Mesenchymal stem cell (in vitro differentiated cells and primary cell): ENCODE data around the gene C1QTNF5.
A peak's percentile ranks its signal among the peaks of the same experiment; 100 is the strongest.

ENCODE experiments used
- DNase-seq: peaks from one replicate; pipeline ENCODE4 v3.0.0-alpha.2; 2013
- H2AFZ ChIP-seq: one replicate; pipeline ENCODE4 v1.6.1; 2013; ENCODE audit warnings: low read depth, mild to moderate bottlenecking, control low read depth, inconsistent platforms, low read length, moderate library complexity
- H2AK5ac ChIP-seq: 2 replicates; pipeline ENCODE4 v1.6.1; 2013; ENCODE audit warnings: low read length, moderate library complexity, mild to moderate bottlenecking, inconsistent platforms; ENCODE audit not compliant: severe bottlenecking
- H2BK120ac ChIP-seq: one replicate; pipeline ENCODE4 v1.6.1; 2013; ENCODE audit warnings: low read depth, mild to moderate bottlenecking, inconsistent platforms, low read length, moderate library complexity
- H2BK12ac ChIP-seq, 2 experiments: one replicate each; pipeline ENCODE4 v1.6.1; 2013; ENCODE audit warnings: inconsistent platforms in 2 of 2, low read length in 2 of 2, mild to moderate bottlenecking in 2 of 2, moderate library complexity in 2 of 2, control low read depth in 1 of 2
- H2BK15ac ChIP-seq: one replicate; pipeline ENCODE4 v1.6.1; 2013; ENCODE audit warnings: mild to moderate bottlenecking, low read depth, inconsistent platforms; ENCODE audit not compliant: poor library complexity, severe bottlenecking
- H2BK5ac ChIP-seq: 2 replicates; pipeline ENCODE4 v1.6.1; 2013; ENCODE audit warnings: low read depth, mild to moderate bottlenecking, low read length, control low read depth, inconsistent platforms; ENCODE audit not compliant: poor library complexity, severe bottlenecking
- H3K14ac ChIP-seq, 2 experiments: one replicate each; pipeline ENCODE4 v1.6.1; 2013; ENCODE audit warnings: inconsistent platforms in 2 of 2, low read length in 2 of 2, control low read depth in 1 of 2, mild to moderate bottlenecking in 1 of 2, moderate library complexity in 1 of 2
- H3K18ac ChIP-seq, 2 experiments: one replicate each; pipeline ENCODE4 v1.6.1; 2013; ENCODE audit warnings: inconsistent platforms in 2 of 2, low read length in 2 of 2, control low read depth in 1 of 2, low read depth in 1 of 2, mild to moderate bottlenecking in 1 of 2
- H3K23ac ChIP-seq, 2 experiments: one replicate each; pipeline ENCODE4 v1.6.1; 2013; ENCODE audit warnings: inconsistent platforms in 2 of 2, low read length in 2 of 2, mild to moderate bottlenecking in 2 of 2, moderate library complexity in 2 of 2, control low read depth in 1 of 2
- H3K27ac ChIP-seq: 2 replicates; pipeline ENCODE4 v1.5.1; 2013; ENCODE audit warnings: mild to moderate bottlenecking, moderate library complexity, low read length, control low read depth, inconsistent platforms; ENCODE audit not compliant: poor library complexity, severe bottlenecking
- H3K27me3 ChIP-seq, 2 experiments: 2 replicates each; pipeline versions ENCODE4 v1.6.1 to v1.7.0; 2013; ENCODE audit warnings: low read length in 2 of 2, mild to moderate bottlenecking in 2 of 2, moderate library complexity in 2 of 2, control low read depth in 1 of 2, inconsistent platforms in 1 of 2; ENCODE audit not compliant: control insufficient read depth in 1 of 2, insufficient read depth in 1 of 2
- H3K36me3 ChIP-seq, 2 experiments: 2 replicates each; pipeline versions ENCODE4 v1.6.1 to v1.7.0; 2013; ENCODE audit warnings: low read length in 2 of 2, control low read depth in 1 of 2, inconsistent platforms in 1 of 2, low read depth in 1 of 2, mild to moderate bottlenecking in 1 of 2; ENCODE audit not compliant: insufficient read depth in 2 of 2, control insufficient read depth in 1 of 2
- H3K4ac ChIP-seq, 2 experiments: one replicate each; pipeline ENCODE4 v1.6.1; 2013; ENCODE audit warnings: inconsistent platforms in 2 of 2, low read length in 2 of 2, mild to moderate bottlenecking in 2 of 2, moderate library complexity in 2 of 2, control low read depth in 1 of 2, low read depth in 1 of 2
- H3K4me1 ChIP-seq: 2 replicates; pipeline ENCODE4 v1.6.1; 2013; ENCODE audit warnings: low read depth, low read length, control low read depth; ENCODE audit not compliant: control insufficient read depth, insufficient read depth
- H3K4me2 ChIP-seq: 2 replicates; pipeline ENCODE4 v1.6.1; 2013; ENCODE audit warnings: low read length, mild to moderate bottlenecking, inconsistent platforms; ENCODE audit not compliant: poor library complexity, severe bottlenecking
- H3K4me3 ChIP-seq, 2 experiments: 2 replicates each; pipeline versions ENCODE4 v1.5.1 to v1.7.0; 2013; ENCODE audit warnings: low read length in 2 of 2, mild to moderate bottlenecking in 2 of 2, control low read depth in 1 of 2, low read depth in 1 of 2; ENCODE audit not compliant: insufficient read depth in 1 of 2
- H3K79me1 ChIP-seq: replicated peaks from 2 replicates; pipeline ENCODE4 v1.6.1; 2013; ENCODE audit warnings: mild to moderate bottlenecking, control low read depth, low read length, inconsistent platforms; ENCODE audit not compliant: poor library complexity, severe bottlenecking
- H3K9ac ChIP-seq: 2 replicates; pipeline ENCODE4 v1.7.0; 2013; ENCODE audit warnings: mild to moderate bottlenecking, low read length, moderate library complexity
- H3K9me3 ChIP-seq: 2 replicates; pipeline ENCODE4 v1.7.0; 2013; ENCODE audit warnings: mild to moderate bottlenecking, low read length; ENCODE audit not compliant: control insufficient read depth
- H4K8ac ChIP-seq: one replicate; pipeline ENCODE4 v1.6.1; 2013; ENCODE audit warnings: inconsistent platforms, mild to moderate bottlenecking, low read length, moderate library complexity
- H4K91ac ChIP-seq: one replicate; pipeline ENCODE4 v1.6.1; 2013; ENCODE audit warnings: mild to moderate bottlenecking, low read length, inconsistent platforms
- WGBS: methylation state at CpG from one replicate; pipeline ENCODE4 v1.1.7; 2013; ENCODE audit warnings: mixed read lengths; 5-methylcytosine and 5-hydroxymethylcytosine counted together

C1QTNF5 gene

DNA sequence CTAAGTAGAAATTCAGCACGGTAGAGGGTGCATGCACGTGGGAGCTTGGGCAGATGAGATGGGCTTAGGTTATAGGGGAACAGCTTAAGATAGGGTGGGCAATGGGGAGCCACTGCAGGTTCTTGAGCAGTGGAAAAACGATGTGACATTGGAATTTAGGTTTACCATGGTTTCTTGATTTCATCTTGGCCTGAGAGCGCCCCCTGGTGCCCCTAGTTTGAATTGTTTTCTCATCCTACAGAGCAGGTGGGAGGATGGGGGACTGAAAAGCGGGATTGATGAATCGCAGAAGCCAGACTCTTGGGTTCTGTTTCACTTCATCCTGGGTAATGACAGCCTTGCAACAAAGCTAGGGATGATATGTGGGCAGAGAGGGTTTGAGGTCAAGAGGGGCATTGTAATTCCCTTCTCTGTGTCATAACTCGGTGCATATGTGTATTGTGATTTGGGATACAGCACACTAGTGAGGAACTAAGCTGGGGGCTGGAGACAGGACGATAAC lies 17.1 kb downstream of the C1QTNF5 start:
- H3K27me3 ChIP-seq, result peaks cover 0 to 7% of the 10 kb centered on the region in 2 experiments
- no peak overlapping the region for H4K8ac ChIP-seq
- H3K79me1 ChIP-seq, result no peaks in the 10 kb centered on the region
- no peak overlapping the region for H2BK15ac ChIP-seq
- no peak overlapping the region for H3K4me2 ChIP-seq
- no peak overlapping the region for H2AFZ ChIP-seq
- DNase-seq, result peak; percentile 80
- H3K9me3 ChIP-seq, result no peaks in the 10 kb centered on the region
- peaks cover 25% of the 10 kb centered on the region for H3K4me1 ChIP-seq
- H3K4me3 ChIP-seq, result no peak overlapping the region
- no peak overlapping the region for H3K27ac ChIP-seq
- H3K23ac ChIP-seq, result no peak overlapping the region
- no peaks in the 10 kb centered on the region for H3K36me3 ChIP-seq
- peak overlapping the region in 1 of 2 experiments; percentile 50 for H3K18ac ChIP-seq
- H3K4ac ChIP-seq, result no peak overlapping the region
- no peak overlapping the region for H4K91ac ChIP-seq
- WGBS, result 10% methylated on average over 8 of the region's 8 CpGs
- no peak overlapping the region for H2BK5ac ChIP-seq
- H2BK120ac ChIP-seq, result no peak overlapping the region
- no peak overlapping the region for H3K9ac ChIP-seq
- no peak overlapping the region for H2BK12ac ChIP-seq
- H2AK5ac ChIP-seq, result no peak overlapping the region
- H3K14ac ChIP-seq, result no peak overlapping the region

DNA sequence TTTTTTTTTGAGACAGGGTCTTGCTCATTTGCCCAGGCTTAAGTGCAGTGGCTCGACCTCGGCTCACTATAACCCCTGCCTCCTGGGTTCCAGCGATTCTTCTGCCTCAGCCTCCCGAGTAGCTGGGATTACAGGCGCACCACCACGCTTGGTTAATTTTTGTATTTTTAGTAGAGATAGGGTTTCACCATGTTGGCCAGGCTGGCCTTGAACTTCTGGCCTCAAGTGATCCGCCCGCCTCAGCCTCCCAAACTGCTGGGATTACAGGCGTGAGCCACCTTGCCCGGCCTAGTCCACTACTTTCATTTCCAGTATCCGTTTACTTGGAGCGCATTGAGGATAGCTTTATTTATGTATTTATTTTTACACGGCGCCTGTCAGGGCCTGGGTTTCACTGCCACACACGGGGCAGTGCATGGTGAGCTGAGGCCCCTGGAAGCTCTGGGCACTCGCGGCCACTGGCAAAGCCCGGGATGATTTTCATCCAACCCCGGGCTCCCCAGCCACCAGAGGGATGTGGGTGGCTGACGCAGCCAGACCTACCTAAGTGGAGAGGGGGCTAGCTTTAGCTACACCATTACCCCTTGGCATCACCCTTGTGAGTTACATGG lies 17.7 kb downstream of the C1QTNF5 start:
- H3K4me2 ChIP-seq, result no peak overlapping the region
- peaks cover 30% of the 10 kb centered on the region for H3K4me1 ChIP-seq
- H3K23ac ChIP-seq, result no peak overlapping the region
- DNase-seq, result no peak
- no peak overlapping the region for H3K4me3 ChIP-seq
- H3K14ac ChIP-seq, result no peak overlapping the region
- 91% methylated on average over 20 of the region's 20 CpGs for WGBS
- no peak overlapping the region for H3K9ac ChIP-seq
- no peak overlapping the region for H2BK5ac ChIP-seq
- H3K4ac ChIP-seq, result no peak overlapping the region
- H2BK12ac ChIP-seq, result no peak overlapping the region
- H3K79me1 ChIP-seq, result no peaks in the 10 kb centered on the region
- no peak overlapping the region for H3K27ac ChIP-seq
- H2BK120ac ChIP-seq, result no peak overlapping the region
- no peak overlapping the region for H4K8ac ChIP-seq
- no peak overlapping the region for H2AK5ac ChIP-seq
- no peak overlapping the region for H2AFZ ChIP-seq
- no peak overlapping the region for H2BK15ac ChIP-seq
- no peaks in the 10 kb centered on the region for H3K36me3 ChIP-seq
- H3K27me3 ChIP-seq, result peaks cover 0 to 9% of the 10 kb centered on the region in 2 experiments
- H3K18ac ChIP-seq, result peak overlapping the region in 1 of 2 experiments; percentile 50
- H3K9me3 ChIP-seq, result no peaks in the 10 kb centered on the region
- no peak overlapping the region for H4K91ac ChIP-seq

DNA sequence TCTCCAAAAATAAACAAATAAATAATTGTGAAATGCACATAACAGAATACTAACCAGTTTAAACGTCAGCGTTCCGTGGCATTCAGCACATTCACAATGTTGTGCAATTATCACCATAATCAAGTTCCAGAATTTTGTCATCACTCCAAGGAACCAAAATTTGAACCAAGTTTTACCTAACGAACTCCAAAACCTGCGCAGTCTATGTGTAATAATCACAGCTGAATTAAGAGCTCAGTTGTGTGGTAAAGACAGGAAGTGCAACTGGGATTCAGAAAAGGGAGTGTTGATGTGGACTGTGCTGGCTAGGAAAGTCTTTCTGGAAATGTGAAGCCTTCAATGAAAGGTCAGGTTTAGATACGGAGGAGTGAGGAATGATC lies 18.3 kb downstream of the C1QTNF5 start:
- Histone ChIP-seq H2BK12ac (no peak overlapping the region), H3K36me3 (no peaks in the 10 kb centered on the region), H3K79me1 (no peaks in the 10 kb centered on the region), H3K4me2 (no peak overlapping the region), H3K23ac (no peak overlapping the region), H2BK120ac (no peak overlapping the region), H3K4me1 (peaks cover 35% of the 10 kb centered on the region), H3K27me3 (peaks cover 0 to 14% of the 10 kb centered on the region in 2 experiments), H3K4ac (no peak overlapping the region), H2BK15ac (no peak overlapping the region), H3K9me3 (no peaks in the 10 kb centered on the region), H2AK5ac (no peak overlapping the region), H3K27ac (no peak overlapping the region), H4K91ac (no peak overlapping the region), H3K14ac (no peak overlapping the region), H3K4me3 (no peak overlapping the region), H3K18ac (no peak overlapping the region), H3K9ac (no peak overlapping the region), H4K8ac (no peak overlapping the region), H2BK5ac (no peak overlapping the region), H2AFZ (no peak overlapping the region)
- WGBS, result 87% methylated on average over 6 of the region's 6 CpGs
- DNase-seq, result peak; percentile 24

DNA sequence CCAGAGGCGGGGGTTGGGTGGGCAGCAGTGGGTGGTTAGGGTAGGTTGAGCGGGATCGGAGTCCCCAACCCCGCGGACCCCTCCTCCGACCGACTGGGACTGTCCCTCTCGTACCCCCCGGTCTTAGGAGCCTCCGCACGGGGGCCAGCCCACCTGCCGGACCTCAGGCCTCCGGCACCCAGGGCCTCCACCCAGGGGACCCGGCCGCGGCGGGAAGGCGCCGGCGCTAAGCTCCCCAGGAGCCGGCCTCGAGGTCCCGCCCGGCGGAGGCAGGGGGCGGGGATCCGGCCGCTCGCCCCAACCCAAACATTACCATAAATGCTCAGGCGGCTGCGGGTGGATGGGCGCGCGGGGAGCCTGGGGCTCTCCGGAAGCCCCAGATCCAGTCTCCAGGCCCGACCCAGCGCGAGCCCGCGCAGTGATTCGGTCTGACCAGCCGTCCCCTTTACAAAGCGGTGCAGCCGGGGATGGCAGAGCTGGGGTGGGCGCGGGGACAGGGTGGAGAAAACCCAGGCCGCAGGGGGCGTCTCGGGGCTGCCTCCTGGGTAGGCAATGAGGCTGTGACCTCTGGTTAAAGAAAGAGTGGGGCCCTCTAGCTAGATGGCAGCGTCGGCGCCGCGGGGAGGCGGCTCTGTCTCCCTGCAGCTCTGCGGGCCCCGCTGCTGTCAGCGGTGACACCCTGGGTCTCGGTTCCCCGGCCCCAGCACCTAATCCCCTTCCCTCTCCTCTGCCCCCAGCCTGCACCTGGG lies 19.7 kb downstream of the C1QTNF5 start:
- Histone ChIP-seq H3K79me1 (peaks cover 5% of the 10 kb centered on the region), H3K27me3 (peaks cover 0 to 26% of the 10 kb centered on the region in 2 experiments), H3K23ac (peak overlapping the region in 1 of 2 experiments; percentile 68), H2BK15ac (peak overlapping the region; percentile 99), H3K4me3 (peak overlapping the region; percentile 52 to 76), H2BK120ac (peak overlapping the region; percentile 12), H4K8ac (peak overlapping the region; percentile 92), H2AFZ (peak overlapping the region; percentile 73), H3K4ac (peak overlapping the region; percentile 87 to 88), H2BK5ac (no peak overlapping the region), H3K14ac (peak overlapping the region in 1 of 2 experiments; percentile 96), H3K4me2 (peak overlapping the region; percentile 90), H2BK12ac (peak overlapping the region; percentile 45 to 90), H2AK5ac (peak overlapping the region; percentile 18), H3K18ac (peak overlapping the region; percentile 74 to 95), H3K9me3 (no peaks in the 10 kb centered on the region), H4K91ac (peak overlapping the region; percentile 95), H3K27ac (peak overlapping the region; percentile 43), H3K9ac (peak overlapping the region; percentile 81), H3K36me3 (no peaks in the 10 kb centered on the region), H3K4me1 (peaks cover 40% of the 10 kb centered on the region)
- WGBS, result 2% methylated on average over 25 of the region's 60 CpGs
- peak; percentile 82 for DNase-seq
